ENCODE data around the gene DIPK2A.

DNA sequence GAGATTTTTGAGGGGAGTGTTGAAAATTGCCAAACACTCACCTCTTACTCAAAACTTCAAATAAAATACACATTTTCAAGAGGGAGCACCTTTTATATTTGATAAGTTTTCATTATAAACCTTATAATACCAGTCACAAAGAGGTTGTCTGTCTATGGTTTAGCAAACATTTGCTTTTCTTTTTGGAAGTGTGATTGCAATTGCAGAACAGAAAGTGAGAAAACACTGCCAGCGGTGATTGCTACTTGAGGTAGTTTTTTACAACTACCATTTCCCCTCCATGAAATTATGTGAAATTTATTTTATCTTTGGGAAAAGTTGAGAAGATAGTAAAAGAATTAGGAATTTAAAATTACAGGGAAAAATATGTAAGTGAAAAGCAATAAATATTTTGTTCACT is 20.1 kb downstream of the DIPK2A start:
- TF ChIP-seq, protein P1, sequence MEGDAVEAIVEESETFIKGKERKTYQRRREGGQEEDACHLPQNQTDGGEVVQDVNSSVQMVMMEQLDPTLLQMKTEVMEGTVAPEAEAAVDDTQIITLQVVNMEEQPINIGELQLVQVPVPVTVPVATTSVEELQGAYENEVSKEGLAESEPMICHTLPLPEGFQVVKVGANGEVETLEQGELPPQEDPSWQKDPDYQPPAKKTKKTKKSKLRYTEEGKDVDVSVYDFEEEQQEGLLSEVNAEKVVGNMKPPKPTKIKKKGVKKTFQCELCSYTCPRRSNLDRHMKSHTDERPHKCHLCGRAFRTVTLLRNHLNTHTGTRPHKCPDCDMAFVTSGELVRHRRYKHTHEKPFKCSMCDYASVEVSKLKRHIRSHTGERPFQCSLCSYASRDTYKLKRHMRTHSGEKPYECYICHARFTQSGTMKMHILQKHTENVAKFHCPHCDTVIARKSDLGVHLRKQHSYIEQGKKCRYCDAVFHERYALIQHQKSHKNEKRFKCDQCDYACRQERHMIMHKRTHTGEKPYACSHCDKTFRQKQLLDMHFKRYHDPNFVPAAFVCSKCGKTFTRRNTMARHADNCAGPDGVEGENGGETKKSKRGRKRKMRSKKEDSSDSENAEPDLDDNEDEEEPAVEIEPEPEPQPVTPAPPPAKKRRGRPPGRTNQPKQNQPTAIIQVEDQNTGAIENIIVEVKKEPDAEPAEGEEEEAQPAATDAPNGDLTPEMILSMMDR (conservative IDR thresholded peaks at IDR 0.05), result no peak
- no peak for TF ChIP-seq ZFX (IDR thresholded peaks at IDR 0.05)
